ENCODE measurements around the gene MORC2. TPM values are rescaled to one million over a fixed set of nuclear protein-coding genes. Genes with fewer than 3 reads are reported as not detected.

Gene MORC2
- total RNA-seq, 1 donor from 2014 or later: 18.0 TPM

GRCh38 chr22:30984317-30984716 lies 15.7 kb upstream of the MORC2 start:
- Histone ChIP-seq H3K4me1 (no peaks in the 10 kb centered on the region), H3K27me3 (ENCODE audit: low read depth) (no peaks in the 10 kb centered on the region), H3K36me3 (no peaks in the 10 kb centered on the region), H3K27ac (replicated peaks) (no peak overlapping the region), H3K4me3 (no peak overlapping the region), H3K9me3 (replicated peaks) (peaks cover 75% of the 10 kb centered on the region)
- intact Hi-C loops (cut with micrococcal nuclease): no loop called here
- TF ChIP-seq CTCF (IDR thresholded peaks at IDR 0.05; ENCODE audit: borderline replicate concordance): no peak
- no peak for DNase-seq

DNA sequence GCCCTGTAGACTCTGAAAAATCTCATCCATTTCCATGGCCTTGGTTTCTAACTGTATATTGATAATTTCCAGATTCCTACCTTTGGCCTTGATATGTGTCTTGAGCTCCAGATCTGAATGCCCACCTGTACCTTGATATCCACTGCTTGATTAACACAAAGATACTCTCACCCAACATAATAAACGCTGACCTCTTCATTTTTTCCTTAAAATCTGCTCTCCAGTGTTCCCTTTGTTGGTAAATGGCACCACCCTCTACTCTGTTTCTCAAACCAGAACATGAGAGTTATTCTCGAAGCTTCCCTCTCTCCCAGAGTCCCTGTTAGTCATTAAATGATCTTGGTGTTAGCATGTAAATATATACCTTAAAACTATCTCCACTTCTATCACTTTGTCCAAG lies 13.9 kb upstream of the MORC2 start:
- H3K4me1 ChIP-seq: no peaks in the 10 kb centered on the region
- no peak overlapping the region for H3K27ac ChIP-seq (replicated peaks)
- no peak for TF ChIP-seq CTCF (IDR thresholded peaks at IDR 0.05; ENCODE audit: borderline replicate concordance)
- no peak overlapping the region for H3K4me3 ChIP-seq
- no peaks in the 10 kb centered on the region for H3K27me3 ChIP-seq (ENCODE audit: low read depth)
- intact Hi-C loops (cut with micrococcal nuclease): no loop called here
- no peak for DNase-seq
- peaks cover 89% of the 10 kb centered on the region for H3K9me3 ChIP-seq (replicated peaks)
- no peaks in the 10 kb centered on the region for H3K36me3 ChIP-seq

DNA sequence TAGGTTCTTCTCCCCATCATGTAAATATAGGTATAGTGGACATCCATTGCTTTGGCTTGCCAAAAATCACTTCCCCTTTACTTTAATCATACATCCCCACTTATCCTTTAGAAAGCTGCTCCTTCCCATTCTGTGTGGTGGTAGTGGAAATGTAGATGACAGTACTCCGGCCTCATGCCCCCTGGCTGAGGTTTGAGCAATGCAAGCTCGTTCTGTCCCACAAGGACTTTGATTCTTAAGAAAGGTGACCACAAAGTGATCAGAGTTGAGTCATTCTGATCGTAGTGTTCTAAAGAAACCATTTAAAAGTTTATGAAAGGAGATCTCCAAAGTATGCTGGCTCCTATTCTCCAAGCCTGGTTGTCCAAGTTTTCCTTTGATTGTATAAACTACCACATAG lies 11.4 kb upstream of the MORC2 start:
- peaks cover 9% of the 10 kb centered on the region for H3K36me3 ChIP-seq
- peaks cover 100% of the 10 kb centered on the region for H3K9me3 ChIP-seq (replicated peaks)
- no peaks in the 10 kb centered on the region for H3K27me3 ChIP-seq (ENCODE audit: low read depth)
- no peak overlapping the region for H3K27ac ChIP-seq (replicated peaks)
- intact Hi-C loops (cut with micrococcal nuclease): no loop called here
- no peaks in the 10 kb centered on the region for H3K4me1 ChIP-seq
- no peak for DNase-seq
- no peak for TF ChIP-seq CTCF (IDR thresholded peaks at IDR 0.05; ENCODE audit: borderline replicate concordance)
- H3K4me3 ChIP-seq: no peak overlapping the region

DNA sequence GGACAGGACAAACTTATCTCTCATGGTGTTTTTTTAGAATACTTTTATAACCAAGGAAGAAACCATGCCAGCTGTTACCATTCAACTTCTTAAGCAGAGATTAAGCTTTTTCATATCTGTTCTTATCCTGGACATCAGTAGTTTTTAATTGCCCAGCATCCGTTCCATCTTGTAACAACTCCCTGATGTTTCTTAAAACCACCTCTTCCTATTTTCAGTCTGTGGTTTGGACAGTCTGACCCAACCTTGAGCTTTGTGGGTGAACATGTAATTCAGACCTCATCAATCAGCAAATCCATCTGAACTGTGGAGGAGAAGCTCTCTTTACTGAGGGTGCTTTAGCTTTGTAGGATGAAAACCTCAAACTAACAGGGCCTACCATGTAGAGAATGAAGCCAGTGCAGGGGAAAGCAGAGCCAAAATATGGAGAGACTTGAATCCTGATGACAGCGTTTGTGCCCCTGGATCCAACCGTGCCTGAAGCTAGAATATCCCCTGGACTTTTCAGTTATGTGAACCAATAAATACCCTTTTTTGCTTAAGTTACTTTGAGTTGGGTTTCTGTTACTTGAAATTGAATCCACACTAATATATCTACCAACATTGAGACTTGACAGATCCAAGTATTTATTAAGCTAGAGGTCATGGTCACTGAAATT lies 9.9 kb upstream of the MORC2 start:
- H3K36me3 ChIP-seq: peaks cover 24% of the 10 kb centered on the region
- H3K4me1 ChIP-seq: no peaks in the 10 kb centered on the region
- no peaks in the 10 kb centered on the region for H3K27me3 ChIP-seq (ENCODE audit: low read depth)
- no peak for TF ChIP-seq CTCF (IDR thresholded peaks at IDR 0.05; ENCODE audit: borderline replicate concordance)
- intact Hi-C loops (cut with micrococcal nuclease): no loop called here
- H3K9me3 ChIP-seq (replicated peaks): peaks cover 100% of the 10 kb centered on the region
- no peak overlapping the region for H3K4me3 ChIP-seq
- no peak overlapping the region for H3K27ac ChIP-seq (replicated peaks)
- DNase-seq: no peak

DNA sequence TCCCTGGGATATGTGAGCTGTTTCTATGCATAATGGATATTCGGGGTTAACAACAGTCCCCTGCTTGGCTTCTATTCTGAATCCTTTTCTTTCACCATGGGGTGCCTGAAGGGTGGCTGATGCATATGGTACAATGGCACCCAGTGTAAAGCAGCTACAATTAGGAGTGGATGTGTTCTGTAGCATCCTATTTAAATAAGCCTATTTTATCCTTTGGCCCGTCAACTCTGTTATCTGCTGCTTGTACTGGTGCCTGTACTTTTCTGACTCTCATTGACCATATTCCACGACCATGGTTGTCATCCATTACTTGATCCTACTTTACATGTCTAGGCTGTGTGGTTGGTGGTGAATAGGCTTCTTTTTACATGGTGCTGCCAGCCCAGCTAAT lies 1.8 kb upstream of the MORC2 start:
- DNase-seq: no peak
- no peak for TF ChIP-seq CTCF (IDR thresholded peaks at IDR 0.05; ENCODE audit: borderline replicate concordance)
- no peaks in the 10 kb centered on the region for H3K27me3 ChIP-seq (ENCODE audit: low read depth)
- H3K36me3 ChIP-seq: peaks cover 49% of the 10 kb centered on the region
- H3K4me3 ChIP-seq: peak overlapping the region; percentile 79
- intact Hi-C loops (cut with micrococcal nuclease): loop anchor here (5.0 kb wide), 1 partner anchor 112 kb away; the partner anchor contains the start of gene SMTN
- peaks cover 68% of the 10 kb centered on the region for H3K9me3 ChIP-seq (replicated peaks)
- peaks cover 68% of the 10 kb centered on the region for H3K4me1 ChIP-seq
- H3K27ac ChIP-seq (replicated peaks): peak overlapping the region; percentile 97

Measured in left ventricle myocardium inferior (tissue), 1 donor.